Colonic mucosa (tissue), 4 donors: ENCODE data around the gene ILDR1. TPM values are rescaled to one million over a fixed set of nuclear protein-coding genes. Genes with fewer than 3 reads are reported as not detected.

ENCODE experiments used
- DNase-seq: peaks from one replicate; pipeline ENCODE4 v3.0.0-alpha.2; 2020
- H3K27ac ChIP-seq: fragments of 200-600 bp; one replicate; pipeline ENCODE4 v1.8.0; 2021
- H3K27me3 ChIP-seq: fragments of 200-600 bp; one replicate; pipeline ENCODE4 v1.8.0; 2021
- H3K36me3 ChIP-seq: fragments of 200-600 bp; one replicate; pipeline ENCODE4 v1.8.0; 2021
- H3K4me1 ChIP-seq: fragments of 200-600 bp; one replicate; pipeline ENCODE4 v1.8.0; 2021; ENCODE audit warnings: mild to moderate bottlenecking
- H3K4me3 ChIP-seq: fragments of 200-600 bp; one replicate; pipeline ENCODE4 v1.8.0; 2021
- H3K9ac ChIP-seq, 2 donors: one replicate each; pipeline ENCODE4 v1.7.0; 2013; ENCODE audit warnings: control low read depth in 2 of 2, low read depth in 2 of 2, low read length in 2 of 2
- H3K9me3 ChIP-seq: fragments of 200-600 bp; one replicate; pipeline ENCODE4 v1.8.0; 2021
- intact Hi-C: fragments of 100-400 bp; cut with DNase I; formaldehyde crosslinking; loops from one replicate; pipeline ENCODE4 v1.14.1; 2022
- total RNA-seq, 2 donors: library from RNA; stranded (reverse); fragmentation: NEBNext Ultra II Directional in 1 of 2; extraction: Animal tissue kit (Norgen Biotek cat#: 25700) in 1 of 2; gene quantifications; one replicate each; pipeline ENCODE4 v1.2.1, GENCODE V29; 2021
- TF ChIP-seq, protein P1 (sequence below): fragments of 200-600 bp; IDR thresholded peaks from one replicate; pipeline ENCODE4 v1.8.0; 2022; ENCODE audit warnings: antibody characterized with exemption, mild to moderate bottlenecking
- donor health status: healthy.
- donor health status: DM: no; HTN: no; CAD: no.
- donor health status: DM: no; HTN: no; CAD: no.

ILDR1 gene
- total RNA-seq, 2 donors from 2014 or later = 18.4 to 19.7 TPM

DNA sequence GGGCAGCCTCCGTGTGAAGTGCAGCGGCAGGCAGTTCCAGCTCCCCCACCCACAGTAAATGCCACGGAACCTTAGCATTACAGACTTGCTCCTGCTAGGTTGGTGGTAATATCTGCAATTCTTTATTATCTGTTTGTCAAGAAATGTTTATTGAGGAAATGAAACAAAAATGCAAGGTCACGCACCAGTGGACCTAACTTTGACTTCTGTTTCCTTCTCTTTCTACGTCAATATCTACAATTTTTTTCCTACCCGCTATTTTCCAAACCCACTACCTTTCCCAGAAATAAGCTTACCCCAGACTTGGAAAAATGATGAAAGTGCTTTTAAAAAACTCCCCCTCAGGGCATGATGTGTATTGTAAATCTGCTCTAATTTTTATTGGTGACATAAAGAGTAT, 18.9 kb downstream of the ILDR1 start:
- no peaks in the 10 kb centered on the region for H3K9me3 ChIP-seq
- H3K9ac ChIP-seq = no peak overlapping the region
- no peak overlapping the region for H3K4me3 ChIP-seq
- no peak overlapping the region for H3K27ac ChIP-seq
- H3K4me1 ChIP-seq = no peaks in the 10 kb centered on the region
- TF ChIP-seq, protein P1, sequence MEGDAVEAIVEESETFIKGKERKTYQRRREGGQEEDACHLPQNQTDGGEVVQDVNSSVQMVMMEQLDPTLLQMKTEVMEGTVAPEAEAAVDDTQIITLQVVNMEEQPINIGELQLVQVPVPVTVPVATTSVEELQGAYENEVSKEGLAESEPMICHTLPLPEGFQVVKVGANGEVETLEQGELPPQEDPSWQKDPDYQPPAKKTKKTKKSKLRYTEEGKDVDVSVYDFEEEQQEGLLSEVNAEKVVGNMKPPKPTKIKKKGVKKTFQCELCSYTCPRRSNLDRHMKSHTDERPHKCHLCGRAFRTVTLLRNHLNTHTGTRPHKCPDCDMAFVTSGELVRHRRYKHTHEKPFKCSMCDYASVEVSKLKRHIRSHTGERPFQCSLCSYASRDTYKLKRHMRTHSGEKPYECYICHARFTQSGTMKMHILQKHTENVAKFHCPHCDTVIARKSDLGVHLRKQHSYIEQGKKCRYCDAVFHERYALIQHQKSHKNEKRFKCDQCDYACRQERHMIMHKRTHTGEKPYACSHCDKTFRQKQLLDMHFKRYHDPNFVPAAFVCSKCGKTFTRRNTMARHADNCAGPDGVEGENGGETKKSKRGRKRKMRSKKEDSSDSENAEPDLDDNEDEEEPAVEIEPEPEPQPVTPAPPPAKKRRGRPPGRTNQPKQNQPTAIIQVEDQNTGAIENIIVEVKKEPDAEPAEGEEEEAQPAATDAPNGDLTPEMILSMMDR = no peak
- H3K36me3 ChIP-seq = no peaks in the 10 kb centered on the region
- intact Hi-C loops = no loop called here
- no peaks in the 10 kb centered on the region for H3K27me3 ChIP-seq
- DNase-seq = no peak

DNA sequence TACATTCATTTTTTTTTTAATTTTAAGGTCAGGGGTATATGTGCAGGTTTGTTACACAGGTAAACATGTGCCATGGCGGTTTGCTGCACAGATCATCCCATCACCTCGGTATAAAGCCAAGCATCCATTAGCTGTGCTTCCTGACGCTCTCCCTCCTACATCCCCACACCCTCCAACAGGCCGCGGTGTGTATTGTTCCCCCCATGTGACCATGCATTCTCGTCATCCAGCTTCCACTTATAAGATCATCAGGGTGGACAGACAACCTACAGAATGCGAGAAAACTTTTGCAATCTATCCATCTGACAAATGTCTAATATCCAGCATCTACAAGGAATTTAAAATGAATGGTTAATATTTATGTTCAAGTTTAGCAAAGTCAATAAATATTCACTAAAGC, 19.4 kb downstream of the ILDR1 start:
- H3K4me3 ChIP-seq = no peak overlapping the region
- no peaks in the 10 kb centered on the region for H3K4me1 ChIP-seq
- TF ChIP-seq, protein P1 = no peak
- H3K9ac ChIP-seq = no peak overlapping the region
- H3K27ac ChIP-seq = no peak overlapping the region
- H3K9me3 ChIP-seq = no peaks in the 10 kb centered on the region
- no peaks in the 10 kb centered on the region for H3K27me3 ChIP-seq
- DNase-seq = no peak
- intact Hi-C loops = no loop called here
- no peaks in the 10 kb centered on the region for H3K36me3 ChIP-seq

DNA sequence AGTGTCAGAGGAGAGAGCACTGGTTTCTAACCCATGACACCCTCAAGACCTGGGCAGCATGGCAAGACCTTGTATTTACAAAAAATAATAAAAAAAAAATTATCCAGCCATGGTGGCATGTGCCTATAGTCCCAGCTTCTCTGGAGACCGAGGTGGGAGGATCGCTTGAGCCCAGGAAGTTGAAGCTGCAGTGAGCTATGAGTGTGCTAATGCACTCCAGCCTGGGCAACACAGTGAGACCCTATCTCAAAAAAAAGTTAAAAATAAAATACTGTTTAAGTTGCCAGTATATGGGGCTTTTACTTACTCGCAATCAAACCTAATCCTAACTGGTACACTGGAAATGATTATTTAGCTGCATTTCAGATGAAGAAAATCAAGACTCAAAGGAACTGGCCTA, 20.2 kb downstream of the ILDR1 start:
- H3K9ac ChIP-seq = no peak overlapping the region
- no peak overlapping the region for H3K27ac ChIP-seq
- no peak for DNase-seq
- TF ChIP-seq, protein P1 = no peak
- no peaks in the 10 kb centered on the region for H3K27me3 ChIP-seq
- intact Hi-C loops = no loop called here
- no peaks in the 10 kb centered on the region for H3K4me1 ChIP-seq
- H3K36me3 ChIP-seq = no peaks in the 10 kb centered on the region
- H3K9me3 ChIP-seq = no peaks in the 10 kb centered on the region
- no peak overlapping the region for H3K4me3 ChIP-seq

DNA sequence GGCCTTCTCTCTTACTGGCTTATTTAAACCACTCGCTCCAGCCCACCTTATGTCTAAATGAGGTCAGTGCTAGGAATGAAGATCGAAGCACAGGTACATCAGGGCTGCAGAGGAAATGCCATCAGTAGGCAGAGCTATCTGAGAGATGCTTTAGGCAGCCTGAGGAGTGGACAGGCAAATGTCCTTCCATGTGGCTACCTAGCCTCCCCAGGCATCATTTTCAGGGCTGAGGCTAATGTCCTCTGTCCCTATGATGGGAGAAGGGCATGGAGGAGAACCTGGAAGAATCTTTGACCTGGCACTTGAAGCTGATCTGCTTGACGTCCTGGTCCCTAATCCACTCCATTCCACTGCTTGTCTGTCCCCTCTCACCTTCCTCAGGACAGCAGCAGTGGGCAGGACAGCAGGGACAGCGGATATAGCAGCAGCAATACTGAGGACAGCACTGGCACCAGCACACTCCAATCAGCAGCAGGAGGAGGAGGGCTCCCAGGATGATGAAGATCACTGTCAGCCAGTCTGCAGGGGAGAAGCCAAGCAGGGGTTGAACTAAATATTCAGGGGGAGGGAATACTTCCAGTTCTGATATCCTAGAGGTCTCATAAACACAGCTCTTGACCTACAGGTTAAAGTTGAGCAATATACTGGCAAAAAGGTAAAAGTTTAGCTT, 21.0 kb downstream of the ILDR1 start:
- intact Hi-C loops = no loop called here
- Histone ChIP-seq H3K27me3 (no peaks in the 10 kb centered on the region), H3K4me3 (no peak overlapping the region), H3K27ac (no peak overlapping the region), H3K36me3 (no peaks in the 10 kb centered on the region), H3K9ac (no peak overlapping the region), H3K9me3 (no peaks in the 10 kb centered on the region), H3K4me1 (no peaks in the 10 kb centered on the region)
- TF ChIP-seq, protein P1 = no peak
- no peak for DNase-seq

DNA sequence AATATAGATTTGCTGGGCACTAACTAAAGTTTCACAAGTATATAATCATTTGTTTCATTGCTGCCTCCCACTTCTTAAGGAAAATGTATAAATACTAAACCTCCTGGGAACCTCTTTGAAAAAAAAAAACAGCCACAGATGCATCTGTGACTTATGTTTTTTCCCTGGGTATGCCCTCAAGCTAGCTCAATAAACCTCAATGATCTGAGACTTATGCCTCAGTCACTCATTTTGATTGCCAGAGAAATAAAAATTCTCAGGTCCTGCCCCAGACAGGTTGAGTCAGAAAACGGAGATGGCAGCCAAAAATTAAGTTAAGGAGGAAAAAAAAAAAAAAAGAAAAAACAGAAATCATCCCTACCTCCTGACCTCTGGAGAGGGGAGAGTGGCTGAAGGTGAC, 22.1 kb downstream of the ILDR1 start:
- Histone ChIP-seq H3K4me3 (no peak overlapping the region), H3K36me3 (no peaks in the 10 kb centered on the region), H3K9me3 (no peaks in the 10 kb centered on the region), H3K27ac (no peak overlapping the region), H3K27me3 (no peaks in the 10 kb centered on the region), H3K4me1 (no peaks in the 10 kb centered on the region), H3K9ac (no peak overlapping the region)
- no peak for DNase-seq
- intact Hi-C loops = loop anchor here (5.0 kb wide), 1 partner anchor 118 kb away; no protein-coding TSS in a partner anchor
- TF ChIP-seq, protein P1 = no peak
